H9 (cell line): ENCODE data around the gene FILIP1. TPM values are rescaled to one million over a fixed set of nuclear protein-coding genes. Genes with fewer than 3 reads are reported as not detected.

Experiments
- DNase-seq: peaks from one replicate; pipeline ENCODE4 v3.0.0-alpha.2; 2017
- H2AFZ ChIP-seq: one replicate; pipeline ENCODE4 v1.6.1; 2013; ENCODE audit warnings: mild to moderate bottlenecking, low read length, control low read depth, moderate library complexity
- H2AK5ac ChIP-seq: 2 replicates; pipeline ENCODE4 v1.6.1; 2013; ENCODE audit warnings: low read length, control low read depth, mixed read lengths; ENCODE audit not compliant: insufficient read length
- H2BK120ac ChIP-seq: one replicate; pipeline ENCODE4 v1.6.1; 2013; ENCODE audit warnings: low read depth, mild to moderate bottlenecking, low read length, control low read depth, inconsistent platforms; ENCODE audit not compliant: poor library complexity, severe bottlenecking
- H2BK12ac ChIP-seq: 2 replicates; pipeline ENCODE4 v1.6.1; 2013; ENCODE audit warnings: low read length, control low read depth, mixed read lengths, low read depth; ENCODE audit not compliant: insufficient read length
- H2BK15ac ChIP-seq: 2 replicates; pipeline ENCODE4 v1.6.1; 2013; ENCODE audit warnings: low read depth, low read length, control low read depth
- H2BK20ac ChIP-seq: one replicate; pipeline ENCODE4 v1.6.1; 2013; ENCODE audit warnings: low read depth, mild to moderate bottlenecking, low read length, control low read depth, inconsistent platforms; ENCODE audit not compliant: poor library complexity, severe bottlenecking
- H2BK5ac ChIP-seq: 2 replicates; pipeline ENCODE4 v1.6.1; 2013; ENCODE audit warnings: low read length, control low read depth, mixed read lengths; ENCODE audit not compliant: insufficient read length
- H3K14ac ChIP-seq: 2 replicates; pipeline ENCODE4 v1.6.1; 2013; ENCODE audit warnings: low read length, control low read depth; ENCODE audit not compliant: insufficient read depth
- H3K18ac ChIP-seq: 2 replicates; pipeline ENCODE4 v1.6.1; 2013; ENCODE audit warnings: low read depth, mild to moderate bottlenecking, mixed read lengths, low read length, control low read depth; ENCODE audit not compliant: insufficient read length
- H3K23ac ChIP-seq: 2 replicates; pipeline ENCODE4 v1.6.1; 2013; ENCODE audit warnings: low read length, control low read depth, mixed read lengths, low read depth; ENCODE audit not compliant: insufficient read length
- H3K23me2 ChIP-seq: 2 replicates; pipeline ENCODE4 v1.6.1; 2013; ENCODE audit warnings: low read depth, mild to moderate bottlenecking, mixed read lengths, low read length, control low read depth; ENCODE audit not compliant: insufficient read length, poor library complexity, severe bottlenecking
- H3K27ac ChIP-seq: 2 replicates; pipeline ENCODE4 v1.5.1; 2013; ENCODE audit warnings: low read length, control low read depth, mixed read lengths, low read depth; ENCODE audit not compliant: insufficient read length
- H3K27me3 ChIP-seq: 2 replicates; pipeline ENCODE4 v1.6.1; 2013; ENCODE audit warnings: low read length, control low read depth, inconsistent platforms; ENCODE audit not compliant: insufficient read depth
- H3K4ac ChIP-seq: 2 replicates; pipeline ENCODE4 v1.6.1; 2013; ENCODE audit warnings: low read depth, mild to moderate bottlenecking, control low read depth, inconsistent platforms, low read length, moderate library complexity
- H3K4me1 ChIP-seq: 2 replicates; pipeline ENCODE4 v1.6.1; 2013; ENCODE audit warnings: low read length, control low read depth, inconsistent platforms; ENCODE audit not compliant: insufficient read depth
- H3K4me2 ChIP-seq: 2 replicates; pipeline ENCODE4 v1.6.1; 2013; ENCODE audit warnings: low read length, control low read depth, mixed read lengths; ENCODE audit not compliant: insufficient read length, insufficient read depth
- H3K56ac ChIP-seq: 2 replicates; pipeline ENCODE4 v1.6.1; 2013; ENCODE audit warnings: low read depth, mild to moderate bottlenecking, mixed read lengths, low read length, control low read depth; ENCODE audit not compliant: insufficient read length
- H3K79me1 ChIP-seq: 2 replicates; pipeline ENCODE4 v1.6.1; 2013; ENCODE audit warnings: low read depth, mild to moderate bottlenecking, moderate library complexity, low read length, control low read depth, inconsistent platforms; ENCODE audit not compliant: insufficient read depth, poor library complexity, severe bottlenecking
- H3K79me2 ChIP-seq: 2 replicates; pipeline ENCODE4 v1.6.1; 2013; ENCODE audit warnings: low read length, control low read depth, inconsistent platforms; ENCODE audit not compliant: insufficient read depth
- H3K9ac ChIP-seq: 2 replicates; pipeline ENCODE4 v1.6.1; 2013; ENCODE audit warnings: low read length, control low read depth, mixed read lengths; ENCODE audit not compliant: insufficient read length; ENCODE audit errors: extremely low read depth
- H3K9me3 ChIP-seq: one replicate; pipeline ENCODE4 v1.6.1; 2013; ENCODE audit warnings: low read depth, low read length, inconsistent platforms; ENCODE audit not compliant: control insufficient read depth
- H3T11ph ChIP-seq: one replicate; pipeline ENCODE4 v1.6.1; 2013; ENCODE audit warnings: mild to moderate bottlenecking, low read length, control low read depth, inconsistent platforms
- H4K20me1 ChIP-seq: one replicate; pipeline ENCODE4 v1.6.1; 2013; ENCODE audit not compliant: control insufficient read depth, insufficient read length, insufficient read depth
- H4K5ac ChIP-seq: 2 replicates; pipeline ENCODE4 v1.6.1; 2013; ENCODE audit warnings: low read depth, mild to moderate bottlenecking, mixed read lengths, low read length, control low read depth; ENCODE audit not compliant: insufficient read length
- H4K8ac ChIP-seq: replicated peaks from 2 replicates; pipeline ENCODE4 v1.6.1; 2013; ENCODE audit warnings: low read length, control low read depth, mixed read lengths, low read depth; ENCODE audit not compliant: insufficient read length
- H4K91ac ChIP-seq: 2 replicates; pipeline ENCODE4 v1.6.1; 2013; ENCODE audit warnings: low read depth, mild to moderate bottlenecking, moderate library complexity, mixed read lengths, low read length, control low read depth; ENCODE audit not compliant: insufficient read length
- H3K27ac Mint-ChIP-seq, 3 experiments: 2 replicates in 2 of 3; 3 replicates in 1 of 3; pipeline ENCODE4 v1.8.0; 2020 to 2021; ENCODE audit warnings: mixed read lengths in 3 of 3, mild to moderate bottlenecking in 1 of 3, moderate library complexity in 1 of 3
- H3K27me3 Mint-ChIP-seq: 2 replicates; pipeline ENCODE4 v1.8.0; 2021; ENCODE audit warnings: low read depth, mild to moderate bottlenecking, moderate library complexity, mixed read lengths
- H3K36me3 Mint-ChIP-seq, 3 experiments: 2 replicates in 2 of 3; 3 replicates in 1 of 3; pipeline ENCODE4 v1.8.0; 2020 to 2021; ENCODE audit warnings: low read depth in 3 of 3, mixed read lengths in 3 of 3; ENCODE audit not compliant: insufficient read depth in 1 of 3
- H3K4me1 Mint-ChIP-seq, 2 experiments: 2 replicates each; pipeline ENCODE4 v1.8.0; 2020; ENCODE audit warnings: mixed read lengths in 2 of 2
- H3K4me3 Mint-ChIP-seq, 2 experiments: 2 replicates in 1 of 2; 3 replicates in 1 of 2; pipeline ENCODE4 v1.8.0; 2020 to 2021; ENCODE audit warnings: mild to moderate bottlenecking in 2 of 2, mixed read lengths in 2 of 2, moderate library complexity in 1 of 2
- H3K9me3 Mint-ChIP-seq, 2 experiments: 2 replicates in 1 of 2; 3 replicates in 1 of 2; pipeline ENCODE4 v1.8.0; 2020; ENCODE audit warnings: mild to moderate bottlenecking in 2 of 2, mixed read lengths in 2 of 2, moderate library complexity in 1 of 2
- WGBS: extraction: QIAGEN DNeasy Blood & Tissue Kit; methylation state at CpG from one replicate; pipeline ENCODE4 v1.1.7; 2013; ENCODE audit warnings: missing lambda C conversion rate, low lambda C conversion rate, mixed read lengths; ENCODE audit not compliant: insufficient read length; ENCODE audit errors: extremely low coverage; 5-methylcytosine and 5-hydroxymethylcytosine counted together
- total RNA-seq: library from RNA; stranded (reverse); gene quantifications from 2 replicates; pipeline ENCODE4 v1.2.1, GENCODE V29; 2021
- TF ChIP-seq, protein P1 (sequence below): fragments of 200-600 bp; sonication (generic); conservative IDR thresholded peaks from 3 replicates; pipeline ENCODE4 v1.8.0; 2021; ENCODE audit warnings: antibody characterized with exemption, mild to moderate bottlenecking

The FILIP1 gene
- total RNA-seq, 1 experiment from 2014 or later = 10.5 TPM

DNA sequence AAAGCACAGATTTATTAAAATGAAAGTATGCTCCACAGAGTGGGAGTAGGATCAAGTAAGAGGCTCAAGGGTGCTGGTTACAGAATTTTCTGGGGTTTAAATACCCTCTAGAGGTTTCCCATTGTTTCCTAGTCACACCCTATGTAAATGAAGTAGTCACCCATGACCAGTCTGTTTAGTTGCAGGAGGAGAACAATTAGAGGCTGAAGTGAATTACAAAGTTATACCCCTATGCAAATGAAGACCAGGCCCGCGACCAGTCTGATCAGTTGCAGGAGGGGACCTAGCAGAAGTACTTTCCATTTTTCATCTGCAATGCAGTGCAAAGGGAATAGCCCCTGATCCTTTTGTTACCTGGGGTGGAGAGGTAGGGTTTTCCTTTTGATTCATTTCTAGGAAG is 11.8 kb upstream of the FILIP1 start:
- Histone ChIP-seq H2AFZ (no peak overlapping the region), H3K9ac (no peak overlapping the region), H3K27me3 (no peaks in the 10 kb centered on the region), H3K79me2 (no peaks in the 10 kb centered on the region), H3K14ac (no peak overlapping the region), H3K79me1 (no peaks in the 10 kb centered on the region), H3K27ac (no peak overlapping the region), H4K20me1 (no peaks in the 10 kb centered on the region), H2AK5ac (no peak overlapping the region), H3K18ac (no peak overlapping the region), H4K5ac (no peak overlapping the region), H3K23me2 (no peaks in the 10 kb centered on the region), H3K56ac (no peak overlapping the region), H2BK20ac (no peak overlapping the region), H2BK120ac (no peak overlapping the region), H3K4me1 (no peaks in the 10 kb centered on the region; the same call in 1 of the 2 replicates), H3K23ac (no peak overlapping the region), H3T11ph (no peak overlapping the region), H3K4ac (no peak overlapping the region), H2BK12ac (no peak overlapping the region), H3K4me2 (no peak overlapping the region), H2BK5ac (no peak overlapping the region), H2BK15ac (no peak overlapping the region), H4K91ac (no peak overlapping the region), H3K9me3 (no peaks in the 10 kb centered on the region), H4K8ac (no peak overlapping the region)
- no peak overlapping the region for H3K4me3 Mint-ChIP-seq
- H3K27me3 Mint-ChIP-seq = no peaks in the 10 kb centered on the region; the same call in 1 of the 2 replicates
- no CpG with 5 or more reads among the region's 2 CpGs for WGBS
- no peaks in the 10 kb centered on the region for H3K36me3 Mint-ChIP-seq
- no peaks in the 10 kb centered on the region for H3K9me3 Mint-ChIP-seq
- no peak for DNase-seq
- H3K4me1 Mint-ChIP-seq = peaks cover 14 to 17% of the 10 kb centered on the region in 2 experiments
- H3K27ac Mint-ChIP-seq = peak overlapping the region in 1 of 3 experiments; percentile 3; a peak in 1 of 7 replicates
- TF ChIP-seq, protein P1, sequence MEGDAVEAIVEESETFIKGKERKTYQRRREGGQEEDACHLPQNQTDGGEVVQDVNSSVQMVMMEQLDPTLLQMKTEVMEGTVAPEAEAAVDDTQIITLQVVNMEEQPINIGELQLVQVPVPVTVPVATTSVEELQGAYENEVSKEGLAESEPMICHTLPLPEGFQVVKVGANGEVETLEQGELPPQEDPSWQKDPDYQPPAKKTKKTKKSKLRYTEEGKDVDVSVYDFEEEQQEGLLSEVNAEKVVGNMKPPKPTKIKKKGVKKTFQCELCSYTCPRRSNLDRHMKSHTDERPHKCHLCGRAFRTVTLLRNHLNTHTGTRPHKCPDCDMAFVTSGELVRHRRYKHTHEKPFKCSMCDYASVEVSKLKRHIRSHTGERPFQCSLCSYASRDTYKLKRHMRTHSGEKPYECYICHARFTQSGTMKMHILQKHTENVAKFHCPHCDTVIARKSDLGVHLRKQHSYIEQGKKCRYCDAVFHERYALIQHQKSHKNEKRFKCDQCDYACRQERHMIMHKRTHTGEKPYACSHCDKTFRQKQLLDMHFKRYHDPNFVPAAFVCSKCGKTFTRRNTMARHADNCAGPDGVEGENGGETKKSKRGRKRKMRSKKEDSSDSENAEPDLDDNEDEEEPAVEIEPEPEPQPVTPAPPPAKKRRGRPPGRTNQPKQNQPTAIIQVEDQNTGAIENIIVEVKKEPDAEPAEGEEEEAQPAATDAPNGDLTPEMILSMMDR = no peak
